PFSK-1 (cell line): ENCODE measurements around the gene RNU1-2.

Experiments
- FOXP2 ChIP-seq: optimal IDR thresholded peaks from 2 replicates; pipeline ENCODE3; 2011; ENCODE audit warnings: borderline replicate concordance, control low read depth, inconsistent platforms; ENCODE audit not compliant: insufficient read depth; ENCODE audit errors: extremely low read length, extremely low read depth
- POLR2AphosphoS5 ChIP-seq: IDR thresholded peaks from 2 replicates; pipeline ENCODE4 v1.6.1; 2012; ENCODE audit warnings: low read depth, mild to moderate bottlenecking, control low read depth, low read length, moderate library complexity
- REST ChIP-seq, 2 experiments: IDR thresholded peaks; 2 replicates each; pipeline versions ENCODE4 v1.6.1 to v1.8.0; 2011 to 2012; ENCODE audit warnings: low read depth in 2 of 2, low read length in 2 of 2, control low read depth in 1 of 2, inconsistent platforms in 1 of 2, mild to moderate bottlenecking in 1 of 2, moderate library complexity in 1 of 2; ENCODE audit not compliant: insufficient read depth in 1 of 2
- SIN3A ChIP-seq: IDR thresholded peaks from 2 replicates; pipeline ENCODE4 v1.6.1; 2012; ENCODE audit warnings: mild to moderate bottlenecking, low read length, moderate library complexity, borderline replicate concordance; ENCODE audit not compliant: insufficient read depth
- TAF1 ChIP-seq: IDR thresholded peaks from 2 replicates; pipeline ENCODE4 v1.6.1; 2012; ENCODE audit warnings: low read length, control low read depth, borderline replicate concordance; ENCODE audit not compliant: insufficient read depth

Gene RNU1-2

GRCh38 chr1:16905110-16905867 lies 9.5 kb downstream of the RNU1-2 start:
- TF ChIP-seq SIN3A (0 out of 2 replicates have a peak, but pooled peaks have one; percentile 82), REST (IDR thresholded peaks at IDR 0.05; ENCODE audit: insufficient read depth in 1 of 2, low read depth in 2 of 2, low read length in 2 of 2) (peak in 1 of 2 experiments; percentile 38; a peak in 1 of 4 replicates), POLR2AphosphoS5 (peak; percentile 100), FOXP2 (no peak), TAF1 (no peak; the same call in 1 of the 2 replicates)

- TF ChIP-seq SIN3A: no peak
- TF ChIP-seq FOXP2: no peak
Measured at GRCh38 chr1:16905868-16906702, 10.3 kb downstream of the RNU1-2 start.

- TF ChIP-seq TAF1 (no peak), POLR2AphosphoS5 (no peak), REST (IDR thresholded peaks at IDR 0.05; ENCODE audit: insufficient read depth in 1 of 2, low read depth in 2 of 2, low read length in 2 of 2) (no peak), FOXP2 (no peak), SIN3A (no peak)
Measured at GRCh38 chr1:16906873-16907272, 11.1 kb downstream of the RNU1-2 start.

GRCh38 chr1:16907870-16908758 lies 12.3 kb downstream of the RNU1-2 start:
- no peak for TF ChIP-seq TAF1
- TF ChIP-seq POLR2AphosphoS5: no peak
- no peak for TF ChIP-seq REST (IDR thresholded peaks at IDR 0.05; ENCODE audit: insufficient read depth in 1 of 2, low read depth in 2 of 2, low read length in 2 of 2)
- TF ChIP-seq FOXP2: no peak
- TF ChIP-seq SIN3A: no peak

GRCh38 chr1:16913181-16913832 lies 17.5 kb downstream of the RNU1-2 start:
- no peak for TF ChIP-seq SIN3A
- no peak for TF ChIP-seq TAF1
- TF ChIP-seq POLR2AphosphoS5: no peak
- TF ChIP-seq FOXP2: no peak
- no peak for TF ChIP-seq REST (IDR thresholded peaks at IDR 0.05; ENCODE audit: insufficient read depth in 1 of 2, low read depth in 2 of 2, low read length in 2 of 2)
